ENCODE data around the gene GAL3ST3.

GAL3ST3 gene

DNA sequence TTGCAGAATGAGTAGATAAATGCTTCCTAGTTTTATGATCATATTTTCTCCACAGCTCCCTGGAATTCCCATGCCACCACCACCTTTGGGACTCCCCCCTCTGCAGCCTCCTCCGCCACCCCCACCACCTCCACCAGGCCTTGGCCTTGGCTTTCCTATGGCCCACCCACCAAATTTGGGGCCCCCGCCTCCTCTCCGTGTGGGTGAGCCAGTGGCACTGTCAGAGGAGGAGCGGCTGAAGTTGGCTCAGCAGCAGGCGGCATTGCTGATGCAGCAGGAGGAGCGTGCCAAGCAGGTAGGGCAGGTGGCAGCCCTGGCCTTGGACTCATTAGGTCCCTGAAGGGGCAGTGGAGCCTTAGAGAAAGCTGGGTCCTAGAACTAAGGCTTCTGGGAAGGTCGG is 6.1 kb upstream of the GAL3ST3 start:
- H3K27ac ChIP-seq (ENCODE audit: low read depth, low read length, poor library complexity, severe bottlenecking): no peak overlapping the region
- H3K4me2 ChIP-seq (ENCODE audit: low read length): no peak overlapping the region
- no peaks in the 10 kb centered on the region for H3K9me3 ChIP-seq (ENCODE audit: low read length)
- no peak overlapping the region for H2AFZ ChIP-seq (ENCODE audit: low read length)
- TF ChIP-seq, protein P1, sequence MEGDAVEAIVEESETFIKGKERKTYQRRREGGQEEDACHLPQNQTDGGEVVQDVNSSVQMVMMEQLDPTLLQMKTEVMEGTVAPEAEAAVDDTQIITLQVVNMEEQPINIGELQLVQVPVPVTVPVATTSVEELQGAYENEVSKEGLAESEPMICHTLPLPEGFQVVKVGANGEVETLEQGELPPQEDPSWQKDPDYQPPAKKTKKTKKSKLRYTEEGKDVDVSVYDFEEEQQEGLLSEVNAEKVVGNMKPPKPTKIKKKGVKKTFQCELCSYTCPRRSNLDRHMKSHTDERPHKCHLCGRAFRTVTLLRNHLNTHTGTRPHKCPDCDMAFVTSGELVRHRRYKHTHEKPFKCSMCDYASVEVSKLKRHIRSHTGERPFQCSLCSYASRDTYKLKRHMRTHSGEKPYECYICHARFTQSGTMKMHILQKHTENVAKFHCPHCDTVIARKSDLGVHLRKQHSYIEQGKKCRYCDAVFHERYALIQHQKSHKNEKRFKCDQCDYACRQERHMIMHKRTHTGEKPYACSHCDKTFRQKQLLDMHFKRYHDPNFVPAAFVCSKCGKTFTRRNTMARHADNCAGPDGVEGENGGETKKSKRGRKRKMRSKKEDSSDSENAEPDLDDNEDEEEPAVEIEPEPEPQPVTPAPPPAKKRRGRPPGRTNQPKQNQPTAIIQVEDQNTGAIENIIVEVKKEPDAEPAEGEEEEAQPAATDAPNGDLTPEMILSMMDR (IDR thresholded peaks at IDR 0.05; ENCODE audit: low read length): no peak
- no peak for TF ChIP-seq EZH2 (IDR thresholded peaks at IDR 0.05; ENCODE audit: borderline replicate concordance, low read length)
- H3K27me3 ChIP-seq (ENCODE audit: insufficient read depth, low read length): no peaks in the 10 kb centered on the region
- H3K9me2 ChIP-seq (ENCODE audit: low read depth, low read length): no peaks in the 10 kb centered on the region
- H3K9ac ChIP-seq (ENCODE audit: low read length): no peak overlapping the region
- H3K79me2 ChIP-seq (ENCODE audit: insufficient read depth, low read length): peaks cover 16% of the 10 kb centered on the region
- no peak overlapping the region for H3K4me3 ChIP-seq (ENCODE audit: low read depth, low read length, poor library complexity, severe bottlenecking)
- no peaks in the 10 kb centered on the region for H4K20me1 ChIP-seq (ENCODE audit: insufficient read depth, low read length)
- H3F3A ChIP-seq (ENCODE audit: insufficient read depth, low read length): no peaks in the 10 kb centered on the region
- H3K4me1 ChIP-seq (ENCODE audit: insufficient read depth, low read length, severe bottlenecking): peaks cover 22% of the 10 kb centered on the region
- H3K36me3 ChIP-seq (ENCODE audit: insufficient read depth, low read length): peaks cover 63% of the 10 kb centered on the region

GRCh38 chr11:66052664-66052982 is 3.7 kb upstream of the GAL3ST3 start:
- no peaks in the 10 kb centered on the region for H3K9me3 ChIP-seq (ENCODE audit: low read length)
- no peak overlapping the region for H2AFZ ChIP-seq (ENCODE audit: low read length)
- H3K9ac ChIP-seq (ENCODE audit: low read length): peak overlapping the region; percentile 80
- H3K36me3 ChIP-seq (ENCODE audit: insufficient read depth, low read length): peaks cover 40% of the 10 kb centered on the region
- H3K4me3 ChIP-seq (ENCODE audit: low read depth, low read length, poor library complexity, severe bottlenecking): peak overlapping the region; percentile 91
- H3F3A ChIP-seq (ENCODE audit: insufficient read depth, low read length): no peaks in the 10 kb centered on the region
- TF ChIP-seq, protein P1 (IDR thresholded peaks at IDR 0.05; ENCODE audit: low read length): no peak
- TF ChIP-seq EZH2 (IDR thresholded peaks at IDR 0.05; ENCODE audit: borderline replicate concordance, low read length): no peak
- H3K27ac ChIP-seq (ENCODE audit: low read depth, low read length, poor library complexity, severe bottlenecking): no peak overlapping the region
- no peaks in the 10 kb centered on the region for H4K20me1 ChIP-seq (ENCODE audit: insufficient read depth, low read length)
- H3K9me2 ChIP-seq (ENCODE audit: low read depth, low read length): no peaks in the 10 kb centered on the region
- H3K4me1 ChIP-seq (ENCODE audit: insufficient read depth, low read length, severe bottlenecking): peaks cover 25% of the 10 kb centered on the region
- peaks cover 16% of the 10 kb centered on the region for H3K79me2 ChIP-seq (ENCODE audit: insufficient read depth, low read length)
- H3K27me3 ChIP-seq (ENCODE audit: insufficient read depth, low read length): no peaks in the 10 kb centered on the region
- peak overlapping the region; percentile 81 for H3K4me2 ChIP-seq (ENCODE audit: low read length)

DNA sequence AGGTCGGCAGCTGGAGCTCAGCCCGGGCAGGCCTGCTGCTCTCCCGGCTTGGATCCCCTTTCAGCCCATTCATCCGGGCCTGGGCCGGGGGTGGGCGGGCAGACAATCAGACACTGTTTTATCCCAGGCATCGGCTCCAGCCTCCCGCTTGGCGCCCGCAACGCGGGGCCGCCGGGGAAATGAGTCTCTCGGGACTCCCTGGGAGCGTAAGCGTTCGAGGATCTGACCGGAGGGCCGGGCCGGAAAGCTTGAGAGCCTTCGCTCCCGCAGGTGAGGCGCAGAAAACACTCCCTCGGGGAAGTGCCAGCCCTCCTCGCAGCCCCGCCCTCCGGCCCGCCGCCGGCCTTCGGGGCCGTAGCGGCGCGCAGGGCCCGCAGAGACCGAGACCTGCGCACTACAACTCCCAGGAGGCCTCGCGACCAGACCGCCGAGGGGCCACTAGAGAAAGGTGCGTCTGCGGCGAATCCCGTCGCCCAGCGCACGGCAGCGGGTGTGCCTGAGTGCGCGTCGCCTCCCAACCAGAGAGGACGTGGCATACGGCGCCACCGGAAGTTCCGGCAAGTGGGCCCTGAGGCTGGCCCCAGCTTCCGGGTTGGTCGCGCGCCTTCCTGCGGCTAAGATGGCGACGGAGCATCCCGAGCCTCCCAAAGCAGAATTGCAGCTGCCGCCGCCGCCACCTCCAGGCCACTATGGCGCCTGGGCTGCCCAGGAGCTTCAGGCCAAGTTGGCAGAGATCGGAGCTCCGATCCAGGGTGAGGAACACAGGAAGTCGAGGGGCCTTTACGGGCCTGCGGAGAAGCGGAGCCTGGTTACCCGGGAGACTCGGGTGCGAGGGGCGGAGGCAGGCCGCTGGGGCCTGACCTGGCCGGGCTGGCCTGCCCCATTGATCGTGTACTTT is 3.1 kb upstream of the GAL3ST3 start, which contains the start of gene SF3B2:
SF3B2 (plus strand) TSS at position 599 of the 898 bp plus-strand sequence; CDS start at position 620, 21 bp downstream.
- peaks cover 25% of the 10 kb centered on the region for H3K4me1 ChIP-seq (ENCODE audit: insufficient read depth, low read length, severe bottlenecking)
- no peaks in the 10 kb centered on the region for H3K9me3 ChIP-seq (ENCODE audit: low read length)
- peak within 1 kb of the TSS; percentile 27 for H3K27ac ChIP-seq (ENCODE audit: low read depth, low read length, poor library complexity, severe bottlenecking)
- peak within 1 kb of the TSS; percentile 91 for H3K4me3 ChIP-seq (ENCODE audit: low read depth, low read length, poor library complexity, severe bottlenecking)
- H3K4me2 ChIP-seq (ENCODE audit: low read length): peak within 1 kb of the TSS; percentile 88
- TF ChIP-seq, protein P1 (IDR thresholded peaks at IDR 0.05; ENCODE audit: low read length): no peak
- TF ChIP-seq EZH2 (IDR thresholded peaks at IDR 0.05; ENCODE audit: borderline replicate concordance, low read length): no peak
- H4K20me1 ChIP-seq (ENCODE audit: insufficient read depth, low read length): no peaks in the 10 kb centered on the region
- H3K27me3 ChIP-seq (ENCODE audit: insufficient read depth, low read length): no peaks in the 10 kb centered on the region
- H3F3A ChIP-seq (ENCODE audit: insufficient read depth, low read length): no peaks in the 10 kb centered on the region
- H2AFZ ChIP-seq (ENCODE audit: low read length): no peak within 1 kb of the TSS
- no peaks in the 10 kb centered on the region for H3K9me2 ChIP-seq (ENCODE audit: low read depth, low read length)
- H3K79me2 ChIP-seq (ENCODE audit: insufficient read depth, low read length): peaks cover 16% of the 10 kb centered on the region
- H3K9ac ChIP-seq (ENCODE audit: low read length): peak within 1 kb of the TSS; percentile 80
- peaks cover 35% of the 10 kb centered on the region for H3K36me3 ChIP-seq (ENCODE audit: insufficient read depth, low read length)

Data from OCI-LY1 (cell line).